Endodermal cell (in vitro differentiated cells): ENCODE data around the gene REEP5. TPM values are rescaled to one million over a fixed set of nuclear protein-coding genes. Genes with fewer than 3 reads are reported as not detected.

Source experiments
- DNase-seq: peaks from one replicate; pipeline ENCODE4 v3.0.0-alpha.2; 2017
- H3K27ac ChIP-seq: 2 replicates; pipeline ENCODE4 v1.5.1; 2013; ENCODE audit warnings: mild to moderate bottlenecking, low read depth, low read length, moderate library complexity
- H3K27me3 ChIP-seq: 2 replicates; pipeline ENCODE4 v1.6.1; 2013; ENCODE audit warnings: mild to moderate bottlenecking, low read length, moderate library complexity; ENCODE audit not compliant: insufficient read depth, control insufficient read depth, poor library complexity, severe bottlenecking
- H3K36me3 ChIP-seq: 2 replicates; pipeline ENCODE4 v1.7.0; 2013; ENCODE audit warnings: mild to moderate bottlenecking, low read length, moderate library complexity; ENCODE audit not compliant: control insufficient read depth, insufficient read depth
- H3K4me1 ChIP-seq: one replicate; pipeline ENCODE4 v1.7.0; 2013; ENCODE audit warnings: low read length; ENCODE audit not compliant: control insufficient read depth, insufficient read depth
- H3K4me3 ChIP-seq: 2 replicates; pipeline ENCODE4 v1.5.1; 2013; ENCODE audit warnings: mild to moderate bottlenecking, low read length, moderate library complexity
- H3K9ac ChIP-seq: 2 replicates; pipeline ENCODE4 v1.6.1; 2013; ENCODE audit warnings: mild to moderate bottlenecking, low read length, moderate library complexity; ENCODE audit not compliant: poor library complexity, severe bottlenecking; ENCODE audit errors: extremely low read depth
- H3K9me3 ChIP-seq: 2 replicates; pipeline ENCODE4 v1.6.1; 2013; ENCODE audit warnings: mild to moderate bottlenecking, low read length, moderate library complexity; ENCODE audit not compliant: control insufficient read depth
- H3K27ac Mint-ChIP-seq: 2 replicates; pipeline ENCODE4 v1.8.0; 2020; ENCODE audit warnings: mixed read lengths
- H3K27me3 Mint-ChIP-seq: 2 replicates; pipeline ENCODE4 v1.8.0; 2021; ENCODE audit warnings: mild to moderate bottlenecking, mixed read lengths; ENCODE audit not compliant: insufficient read depth
- H3K36me3 Mint-ChIP-seq: 2 replicates; pipeline ENCODE4 v1.8.0; 2020; ENCODE audit warnings: low read depth, mixed read lengths
- H3K4me1 Mint-ChIP-seq: 2 replicates; pipeline ENCODE4 v1.8.0; 2020; ENCODE audit warnings: mixed read lengths
- H3K4me3 Mint-ChIP-seq: 2 replicates; pipeline ENCODE4 v1.8.0; 2020; ENCODE audit warnings: mild to moderate bottlenecking, moderate library complexity, mixed read lengths
- H3K9me3 Mint-ChIP-seq: 2 replicates; pipeline ENCODE4 v1.8.0; 2020; ENCODE audit warnings: mild to moderate bottlenecking, mixed read lengths
- CTCF ChIP-seq: fragments of 200-600 bp; sonication (generic); conservative IDR thresholded peaks from 2 replicates; pipeline ENCODE4 v1.5.0; 2021; ENCODE audit warnings: antibody characterized with exemption, mild to moderate bottlenecking
- WGBS, 2 experiments: methylation state at CpG; one replicate each; pipeline versions ENCODE4 v1.1.5 to v1.1.7; 2013; ENCODE audit warnings: missing lambda C conversion rate in 2 of 2, mixed read lengths in 1 of 2; ENCODE audit not compliant: insufficient coverage in 1 of 2, insufficient read length in 1 of 2; 5-methylcytosine and 5-hydroxymethylcytosine counted together
- total RNA-seq, 2 donors: library from RNA; stranded (reverse); fragmentation: NEBNext Ultra II Directional in 1 of 2; extraction: Animal tissue kit (Norgen Biotek cat#: 25700) in 1 of 2; gene quantifications; 2 replicates in 1 of 2; 3 replicates in 1 of 2; pipeline ENCODE4 v1.2.1, GENCODE V29; 2021

The REEP5 gene
- total RNA-seq, 2 donors from 2014 or later: 42.1 to 42.3 TPM

GRCh38 chr5:112933651-112934365, 11.8 kb upstream of the REEP5 start:
- H3K4me1 Mint-ChIP-seq: peaks cover 5% of the 10 kb centered on the region
- TF ChIP-seq CTCF: no peak
- no peaks in the 10 kb centered on the region for H3K27me3 Mint-ChIP-seq
- 80 to 100% methylated on average over 1 of the region's 1 CpG for WGBS, 2 experiments
- H3K27ac Mint-ChIP-seq: no peak overlapping the region
- no peak overlapping the region for H3K4me3 ChIP-seq
- no peak for DNase-seq
- H3K4me1 ChIP-seq: no peaks in the 10 kb centered on the region
- H3K9me3 Mint-ChIP-seq: no peaks in the 10 kb centered on the region
- H3K4me3 Mint-ChIP-seq: no peak overlapping the region
- H3K27me3 ChIP-seq: no peaks in the 10 kb centered on the region
- no peak overlapping the region for H3K9ac ChIP-seq
- no peaks in the 10 kb centered on the region for H3K36me3 ChIP-seq
- no peaks in the 10 kb centered on the region for H3K36me3 Mint-ChIP-seq
- no peak overlapping the region for H3K27ac ChIP-seq
- no peaks in the 10 kb centered on the region for H3K9me3 ChIP-seq

- Histone ChIP-seq H3K4me3 (no peak overlapping the region), H3K27me3 (no peaks in the 10 kb centered on the region), H3K27ac (no peak overlapping the region), H3K9me3 (no peaks in the 10 kb centered on the region), H3K36me3 (no peaks in the 10 kb centered on the region), H3K9ac (no peak overlapping the region), H3K4me1 (no peaks in the 10 kb centered on the region)
- no peak for DNase-seq
- Mint-ChIP-seq H3K4me3 (no peak overlapping the region), H3K27ac (no peak overlapping the region), H3K4me1 (peaks cover 5% of the 10 kb centered on the region), H3K27me3 (no peaks in the 10 kb centered on the region), H3K36me3 (no peaks in the 10 kb centered on the region), H3K9me3 (no peaks in the 10 kb centered on the region)
- no peak for TF ChIP-seq CTCF
- 100% methylated on average over 1 of the region's 1 CpG; no CpG with 5 or more reads in 1 of the 2 experiments for WGBS, 2 experiments
These were observed 11.1 kb upstream of the REEP5 start for GRCh38 chr5:112933105-112933504.

- H3K9me3 ChIP-seq: no peaks in the 10 kb centered on the region
- Mint-ChIP-seq H3K4me3 (no peak overlapping the region), H3K27ac (no peak overlapping the region), H3K27me3 (no peaks in the 10 kb centered on the region), H3K4me1 (peaks cover 5% of the 10 kb centered on the region), H3K36me3 (no peaks in the 10 kb centered on the region), H3K9me3 (no peaks in the 10 kb centered on the region)
- no peak overlapping the region for H3K27ac ChIP-seq
- H3K36me3 ChIP-seq: no peaks in the 10 kb centered on the region
- no peaks in the 10 kb centered on the region for H3K4me1 ChIP-seq
- H3K27me3 ChIP-seq: no peaks in the 10 kb centered on the region
- no peak for TF ChIP-seq CTCF
- no peak for DNase-seq
- H3K9ac ChIP-seq: no peak overlapping the region
- no peak overlapping the region for H3K4me3 ChIP-seq
- WGBS, 2 experiments: 92% methylated on average over 2 of the region's 2 CpGs; no CpG with 5 or more reads in 1 of the 2 experiments
These were observed 9.4 kb upstream of the REEP5 start for GRCh38 chr5:112931473-112931872.
